Prostate gland (tissue), 2 donors: ENCODE results near the gene TNFRSF4. TPM values are rescaled to one million over a fixed set of nuclear protein-coding genes. Genes with fewer than 3 reads are reported as not detected.

Source experiments
- DNase-seq: peaks from one replicate; pipeline ENCODE4 v3.0.0-alpha.2; 2019; ENCODE audit warnings: low spot score
- H3K27ac ChIP-seq, 2 donors: fragments of 200-600 bp; sonication (generic); 2 replicates each; pipeline ENCODE4 v1.5.1; 2017 to 2019
- H3K27me3 ChIP-seq: fragments of 200-600 bp; sonication (generic); replicated peaks from 2 replicates; pipeline ENCODE4 v1.5.1; 2019; ENCODE audit not compliant: insufficient read depth
- H3K36me3 ChIP-seq, 2 donors: fragments of 200-600 bp; sonication (generic); 1 replicate in 1 of 2; 2 replicates in 1 of 2; pipeline versions ENCODE4 v1.5.1 to v1.8.1; 2017 to 2019
- H3K4me1 ChIP-seq: fragments of 200-600 bp; sonication (generic); replicated peaks from 2 replicates; pipeline ENCODE4 v1.5.1; 2019
- H3K4me3 ChIP-seq, 2 donors: fragments of 200-600 bp; sonication (generic); 2 replicates each; pipeline ENCODE4 v1.5.1; 2017 to 2019
- H3K9me3 ChIP-seq: fragments of 200-600 bp; sonication (generic); 2 replicates; pipeline ENCODE4 v1.5.1; 2017
- CTCF ChIP-seq, 4 experiments: fragments of 200-600 bp in 2 of 4; fragments of 450-650 bp in 2 of 4; sonication (generic) in 2 of 4; IDR thresholded peaks; 1 replicate in 3 of 4; 2 replicates in 1 of 4; pipeline ENCODE4 v1.5.1; 2016 to 2019; ENCODE audit warnings: antibody characterized with exemption in 4 of 4, mild to moderate bottlenecking in 2 of 4, moderate library complexity in 2 of 4
- POLR2A ChIP-seq: fragments of 450-650 bp; IDR thresholded peaks from one replicate; pipeline ENCODE4 v1.6.1; 2016; ENCODE audit warnings: antibody characterized with exemption, mild to moderate bottlenecking
- POLR2AphosphoS5 ChIP-seq: sonication (generic); formaldehyde crosslinking; IDR thresholded peaks from one replicate; pipeline ENCODE4 v1.6.1; 2017; ENCODE audit warnings: antibody characterized with exemption
- WGBS: methylation state at CpG from one replicate; pipeline ENCODE4 v1.1.5; 2018; 5-methylcytosine and 5-hydroxymethylcytosine counted together
- intact Hi-C: fragments of 100-400 bp; cut with DNase I; formaldehyde crosslinking; loops from one replicate; pipeline ENCODE4 v1.14.2; 2022
- total RNA-seq, 2 donors: library from RNA; depleted of rRNA; stranded (reverse); fragments of >200 nt; gene quantifications; one replicate each; pipeline ENCODE4 v1.1.0, GENCODE V29; 2016

TNFRSF4 gene
- total RNA-seq, 2 donors from 2014 or later: 0.50 to 3.0 TPM

- H3K27me3 ChIP-seq: no peaks in the 10 kb centered on the region
- peaks cover 4% of the 10 kb centered on the region for H3K4me1 ChIP-seq
- no peak for DNase-seq
- no peaks in the 10 kb centered on the region for H3K9me3 ChIP-seq
- WGBS: 91% methylated on average over 10 of the region's 10 CpGs
- intact Hi-C loops: no loop called here
- TF ChIP-seq POLR2A (no peak), CTCF (IDR thresholded peaks at IDR 0.05) (no peak), POLR2AphosphoS5 (no peak)
- H3K4me3 ChIP-seq: no peak overlapping the region
- peaks cover 5 to 7% of the 10 kb centered on the region in 2 donors for H3K36me3 ChIP-seq
- H3K27ac ChIP-seq: no peak overlapping the region
Measured at GRCh38 chr1:1255611-1256010, 41.7 kb upstream of the TNFRSF4 start.

- Histone ChIP-seq H3K4me3 (no peak overlapping the region), H3K9me3 (no peaks in the 10 kb centered on the region), H3K4me1 (peaks cover 4% of the 10 kb centered on the region), H3K36me3 (peaks cover 5 to 7% of the 10 kb centered on the region in 2 donors), H3K27me3 (no peaks in the 10 kb centered on the region), H3K27ac (no peak overlapping the region)
- TF ChIP-seq POLR2A: no peak
- no peak for TF ChIP-seq CTCF (IDR thresholded peaks at IDR 0.05)
- TF ChIP-seq POLR2AphosphoS5: no peak
- WGBS: 91% methylated on average over 18 of the region's 26 CpGs
- intact Hi-C loops: no loop called here
- DNase-seq: no peak
Measured at GRCh38 chr1:1255078-1255477, 41.1 kb upstream of the TNFRSF4 start.

- intact Hi-C loops: no loop called here
- WGBS: 74% methylated on average over 21 of the region's 21 CpGs
- TF ChIP-seq CTCF (IDR thresholded peaks at IDR 0.05): no peak
- peak; percentile 53 for TF ChIP-seq POLR2AphosphoS5
- no peak for TF ChIP-seq POLR2A
- Histone ChIP-seq H3K4me3 (no peak overlapping the region), H3K36me3 (peaks cover 5 to 7% of the 10 kb centered on the region in 2 donors), H3K27me3 (no peaks in the 10 kb centered on the region), H3K4me1 (peaks cover 4% of the 10 kb centered on the region), H3K9me3 (no peaks in the 10 kb centered on the region), H3K27ac (no peak overlapping the region)
- no peak for DNase-seq
Measured at GRCh38 chr1:1254667-1254998, 40.7 kb upstream of the TNFRSF4 start.

- H3K9me3 ChIP-seq: no peaks in the 10 kb centered on the region
- no peaks in the 10 kb centered on the region for H3K27me3 ChIP-seq
- 94% methylated on average over 46 of the region's 50 CpGs for WGBS
- TF ChIP-seq POLR2AphosphoS5 (no peak), POLR2A (no peak), CTCF (IDR thresholded peaks at IDR 0.05) (no peak)
- no peak for DNase-seq
- peaks cover 5 to 7% of the 10 kb centered on the region in 2 donors for H3K36me3 ChIP-seq
- H3K27ac ChIP-seq: no peak overlapping the region
- no peak overlapping the region for H3K4me3 ChIP-seq
- peaks cover 4% of the 10 kb centered on the region for H3K4me1 ChIP-seq
- intact Hi-C loops: no loop called here
Measured at GRCh38 chr1:1253972-1254666, 40.2 kb upstream of the TNFRSF4 start.

- 90% methylated on average over 12 of the region's 12 CpGs for WGBS
- Histone ChIP-seq H3K36me3 (peaks cover 5 to 7% of the 10 kb centered on the region in 2 donors), H3K4me1 (peaks cover 4% of the 10 kb centered on the region), H3K9me3 (no peaks in the 10 kb centered on the region), H3K4me3 (no peak overlapping the region), H3K27ac (no peak overlapping the region), H3K27me3 (no peaks in the 10 kb centered on the region)
- DNase-seq: no peak
- no peak for TF ChIP-seq CTCF (IDR thresholded peaks at IDR 0.05)
- TF ChIP-seq POLR2AphosphoS5: no peak
- TF ChIP-seq POLR2A: no peak
- intact Hi-C loops: no loop called here
Measured at GRCh38 chr1:1253314-1253713, 39.4 kb upstream of the TNFRSF4 start.
